Heart left ventricle (tissue), 13 donors: Measurements from ENCODE around the gene OPCML.

Experiments used
- POLR2A ChIP-seq, 2 donors: fragments of 450-650 bp; IDR thresholded peaks; one replicate each; pipeline ENCODE4 v1.6.1; 2017; ENCODE audit warnings: antibody characterized with exemption in 2 of 2, mild to moderate bottlenecking in 2 of 2, moderate library complexity in 2 of 2
- TF ChIP-seq, protein P1 (sequence below), 12 donors: fragments of 200-600 bp; sonication (generic) in 4 of 12; IDR thresholded peaks; one replicate each; pipeline versions ENCODE4 v1.5.0 to v1.8.0; 2018 to 2022; ENCODE audit warnings: antibody characterized with exemption in 12 of 12, mild to moderate bottlenecking in 5 of 12
- donor health status: ischemic (EF 13 %, LVEDD 7.1; RV severe dilation, severe dysfunction).
- donor health status: DM: no; HTN: yes; CAD: no.
- donor health status: DM: no; HTN: no; CAD: no.
- donor health status: ischemic (EF 25% LVEDD 6.9; RV normal size, moderate dysfunction).
- donor health status: ischemic (EF 25% LVEDD 5.7; RV mildly dilated, moderate dysfunction).
- donor health status: ischemic (EF 35%, LVEDD 5.7; RV mildly dilated, moderate dysfunction).
- donor health status: nonischemic (EF 11% LVEDD 7.7; RV severe dilation, severe dysfunction).
- donor health status: DM: yes; HTN: yes; CAD: no.
- donor health status: PGD.
- donor health status: ischemic (EF 29% LVEDD 5.4; RV normal size, mild dysfunction).
- donor health status: nonischemic (EF 23%, LVEDD 6.1; RV moderate dilation, normal function).

GRCh38 chr11:132579634-132580327, 952.5 kb downstream of the OPCML start:
- TF ChIP-seq, protein P1, sequence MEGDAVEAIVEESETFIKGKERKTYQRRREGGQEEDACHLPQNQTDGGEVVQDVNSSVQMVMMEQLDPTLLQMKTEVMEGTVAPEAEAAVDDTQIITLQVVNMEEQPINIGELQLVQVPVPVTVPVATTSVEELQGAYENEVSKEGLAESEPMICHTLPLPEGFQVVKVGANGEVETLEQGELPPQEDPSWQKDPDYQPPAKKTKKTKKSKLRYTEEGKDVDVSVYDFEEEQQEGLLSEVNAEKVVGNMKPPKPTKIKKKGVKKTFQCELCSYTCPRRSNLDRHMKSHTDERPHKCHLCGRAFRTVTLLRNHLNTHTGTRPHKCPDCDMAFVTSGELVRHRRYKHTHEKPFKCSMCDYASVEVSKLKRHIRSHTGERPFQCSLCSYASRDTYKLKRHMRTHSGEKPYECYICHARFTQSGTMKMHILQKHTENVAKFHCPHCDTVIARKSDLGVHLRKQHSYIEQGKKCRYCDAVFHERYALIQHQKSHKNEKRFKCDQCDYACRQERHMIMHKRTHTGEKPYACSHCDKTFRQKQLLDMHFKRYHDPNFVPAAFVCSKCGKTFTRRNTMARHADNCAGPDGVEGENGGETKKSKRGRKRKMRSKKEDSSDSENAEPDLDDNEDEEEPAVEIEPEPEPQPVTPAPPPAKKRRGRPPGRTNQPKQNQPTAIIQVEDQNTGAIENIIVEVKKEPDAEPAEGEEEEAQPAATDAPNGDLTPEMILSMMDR (IDR thresholded peaks at IDR 0.05) = no peak
- TF ChIP-seq POLR2A (IDR thresholded peaks at IDR 0.05) = no peak
